HG03575 (cell line): ENCODE measurements around the gene NRDE2.
"Not testable (repeated sequence)": the region's sequence is repeated elsewhere in the genome, so short reads cannot be mapped to it uniquely, and the experiment has no call there.

Experiments used
- ATAC-seq: cut with Tn5 transposase; IDR thresholded peaks from one replicate; pipeline ENCODE4 v1.9.1; 2021; ENCODE audit not compliant: unreplicated experiment, insufficient number of reproducible peaks, low FRiP score; ENCODE audit errors: extremely low read depth

The NRDE2 gene

DNA sequence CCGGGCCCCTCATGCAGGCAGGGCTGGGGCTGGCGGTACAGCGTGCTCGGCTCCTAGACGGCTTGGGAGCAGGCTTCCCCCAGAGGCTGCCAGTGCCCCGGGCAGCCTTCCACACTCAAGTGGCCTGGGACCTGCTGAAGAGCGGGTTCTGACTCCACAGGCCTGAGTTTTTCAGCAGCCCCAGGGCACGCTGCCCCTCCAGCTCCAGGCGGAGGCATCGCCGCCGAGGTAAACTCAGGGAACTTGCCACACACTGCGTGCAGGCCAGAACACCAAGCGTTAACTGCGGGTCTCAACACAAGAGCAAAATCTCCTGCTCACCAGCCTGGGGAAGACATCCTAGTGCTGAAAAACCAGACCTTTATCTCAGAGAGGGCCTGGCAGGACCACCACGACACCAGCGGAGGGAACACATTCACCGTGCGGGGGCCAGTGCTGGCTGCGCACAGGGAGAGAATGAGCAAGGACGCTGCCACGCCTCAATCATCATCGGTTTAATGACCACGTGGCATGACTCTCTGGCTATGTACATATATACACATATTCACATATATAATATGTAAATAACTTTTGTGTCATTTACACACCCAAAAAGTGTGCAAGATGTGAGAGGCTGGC, 54.1 kb downstream of the NRDE2 start:
- no peak for ATAC-seq

DNA sequence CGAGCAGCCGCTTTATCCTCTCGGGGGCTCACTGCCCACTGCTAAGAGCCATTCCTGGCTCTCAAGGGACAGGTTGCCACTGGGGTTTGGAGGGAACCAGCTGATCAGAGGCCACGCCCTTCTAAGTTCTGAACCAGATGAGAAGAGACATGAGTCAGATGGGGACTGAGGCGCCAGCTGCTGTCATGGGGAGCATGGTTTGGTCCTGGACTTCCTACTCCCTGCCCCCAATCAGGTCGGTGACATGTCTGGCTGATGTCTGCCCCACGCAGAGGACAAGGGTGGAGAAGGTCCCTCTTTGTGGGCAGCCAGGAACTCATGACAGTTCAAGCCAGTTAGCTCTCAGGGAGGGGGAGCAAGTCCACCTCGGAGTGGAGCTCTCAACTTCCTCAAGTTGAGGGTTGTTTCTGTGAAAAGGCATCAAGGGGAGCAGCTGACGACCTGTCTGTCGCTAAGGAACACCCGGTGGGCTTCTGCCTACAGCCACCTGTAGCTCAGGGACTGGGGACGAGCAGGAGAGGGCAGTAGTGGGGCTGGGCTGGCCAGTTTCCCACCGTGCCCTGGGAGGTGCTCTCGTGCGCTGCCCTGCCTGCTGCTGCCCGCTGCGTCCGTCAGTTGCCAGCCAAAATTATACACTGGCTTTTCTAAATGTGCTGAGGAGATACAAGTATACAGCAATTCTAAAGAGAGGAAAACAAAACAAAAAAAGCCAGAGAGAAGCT, 54.9 kb downstream of the NRDE2 start:
- ATAC-seq, result no peak

DNA sequence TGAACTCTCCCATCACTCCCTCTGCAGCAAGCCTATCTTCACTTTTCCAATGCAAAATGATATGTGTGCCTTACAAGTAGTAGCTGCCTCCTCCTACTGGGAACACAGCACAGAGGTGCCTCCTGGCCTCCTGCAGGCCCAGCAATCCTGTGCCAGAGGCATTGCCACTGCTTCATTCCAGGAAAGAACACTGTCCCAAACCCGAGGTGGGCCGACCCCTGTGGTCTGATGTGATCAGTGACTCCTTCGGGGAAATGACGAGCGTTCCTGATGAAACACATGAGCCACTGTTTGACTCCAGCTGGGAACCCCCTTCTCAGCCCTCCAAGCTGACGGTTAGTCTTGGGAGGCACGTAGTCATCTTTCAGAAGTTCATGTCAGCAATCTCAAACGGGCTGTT, 55.9 kb downstream of the NRDE2 start:
- ATAC-seq, result no peak

DNA sequence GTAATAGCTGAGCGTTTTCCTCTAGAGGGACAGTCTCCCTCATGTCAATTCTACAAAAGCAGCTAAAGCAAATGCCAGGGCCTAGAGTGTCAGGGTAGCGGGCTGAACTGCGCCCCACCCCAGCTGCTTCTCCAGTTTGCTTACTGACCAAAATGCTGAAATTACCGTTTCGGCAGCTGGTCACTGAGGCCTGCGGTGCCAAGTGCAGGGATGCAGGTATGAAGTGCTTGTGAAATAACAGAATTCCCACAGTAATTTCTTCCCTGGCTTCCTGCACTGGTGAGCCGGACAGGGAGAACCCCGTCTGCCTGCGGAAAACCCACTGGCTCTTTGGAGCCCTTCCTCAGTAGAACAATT, 56.3 kb downstream of the NRDE2 start:
- ATAC-seq, result no peak

DNA sequence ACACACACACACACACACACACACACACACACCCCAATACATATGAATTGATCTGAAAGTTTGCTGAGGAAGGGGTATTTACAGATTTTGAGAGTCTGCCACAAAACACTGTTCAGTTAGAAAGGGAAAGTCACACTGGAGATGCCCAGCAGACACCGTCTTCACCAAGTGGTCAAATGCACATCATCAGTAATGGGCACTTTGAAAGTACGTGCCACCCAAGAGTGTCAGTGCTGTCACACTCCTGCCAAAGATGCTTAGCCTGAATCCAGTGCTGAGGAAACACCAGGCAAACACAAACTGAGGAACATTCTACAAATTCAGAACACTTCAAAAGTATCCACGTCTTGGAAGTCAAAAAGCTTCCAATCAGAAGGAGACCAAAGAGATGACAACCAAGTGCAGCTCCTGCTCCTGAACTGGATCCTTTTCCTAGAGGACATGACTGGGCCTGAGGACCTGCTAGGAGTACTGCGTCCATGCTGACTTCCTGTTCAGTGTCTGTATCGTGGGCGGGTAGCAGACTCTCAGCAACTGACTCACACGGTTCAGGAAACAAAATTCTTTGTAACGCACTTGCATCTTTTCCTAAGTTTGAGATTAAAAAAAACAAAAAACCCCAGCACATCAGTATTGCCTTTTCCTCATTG, 56.8 kb downstream of the NRDE2 start:
- ATAC-seq, result no peak

DNA sequence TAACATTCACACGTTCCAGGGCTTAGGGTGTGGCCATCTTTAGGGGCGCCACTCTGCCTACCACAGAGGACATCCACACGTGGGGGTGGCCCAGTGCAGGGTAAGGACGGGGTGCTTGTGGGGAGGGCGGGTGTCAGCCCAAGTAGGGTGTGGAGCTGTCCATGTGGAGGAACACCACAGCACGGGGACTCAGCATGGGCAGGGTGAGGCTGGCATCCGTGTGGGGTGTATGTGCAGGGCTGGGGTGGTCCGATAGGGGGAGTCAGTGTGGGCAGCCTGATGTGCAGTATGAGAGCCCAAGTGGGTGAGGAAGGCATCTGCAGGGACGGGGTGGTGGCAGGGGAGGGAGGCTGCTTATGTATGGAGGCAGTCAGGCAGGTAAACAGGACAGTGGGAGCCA, 57.7 kb downstream of the NRDE2 start:
- no peak for ATAC-seq

DNA sequence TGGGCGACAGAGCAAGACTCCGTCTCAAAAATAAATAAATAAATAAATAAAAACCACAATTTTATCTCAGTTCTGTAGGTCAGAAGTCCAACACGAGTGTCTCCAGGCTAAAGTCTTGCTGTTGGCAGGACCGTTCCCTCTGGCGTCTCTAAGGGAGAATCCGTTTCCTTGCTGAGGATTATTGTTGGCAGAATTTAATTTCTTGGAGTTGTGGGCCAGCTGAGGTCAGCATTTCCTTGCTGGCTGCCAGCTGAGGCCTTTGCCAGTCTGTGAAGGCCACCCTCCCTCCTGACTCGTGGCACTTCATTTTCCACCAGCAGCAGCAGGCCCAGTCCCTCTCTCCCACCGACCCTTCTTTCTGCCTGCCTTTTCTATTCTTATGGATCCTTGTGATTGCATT, 58.2 kb downstream of the NRDE2 start:
- no peak for ATAC-seq

DNA sequence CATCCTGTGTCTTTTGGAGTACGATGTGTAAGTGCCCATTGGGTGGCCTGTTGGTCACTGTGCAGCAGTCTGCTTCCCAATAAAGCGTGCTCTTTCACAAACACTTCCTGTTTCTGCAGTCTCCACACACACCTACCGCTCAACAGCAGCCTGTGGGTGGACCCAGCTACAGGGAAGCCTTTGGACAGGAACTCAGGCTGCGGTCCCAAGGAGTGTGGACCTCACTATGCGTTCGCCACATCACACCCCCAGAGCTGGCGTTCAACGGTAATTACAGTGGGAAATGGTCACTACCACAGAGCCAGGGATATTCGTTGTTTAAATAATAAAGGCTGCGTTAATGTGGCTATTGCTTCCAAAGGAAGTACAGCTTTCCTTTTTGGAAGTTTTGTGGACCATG, 59.2 kb downstream of the NRDE2 start:
- ATAC-seq, result no peak

DNA sequence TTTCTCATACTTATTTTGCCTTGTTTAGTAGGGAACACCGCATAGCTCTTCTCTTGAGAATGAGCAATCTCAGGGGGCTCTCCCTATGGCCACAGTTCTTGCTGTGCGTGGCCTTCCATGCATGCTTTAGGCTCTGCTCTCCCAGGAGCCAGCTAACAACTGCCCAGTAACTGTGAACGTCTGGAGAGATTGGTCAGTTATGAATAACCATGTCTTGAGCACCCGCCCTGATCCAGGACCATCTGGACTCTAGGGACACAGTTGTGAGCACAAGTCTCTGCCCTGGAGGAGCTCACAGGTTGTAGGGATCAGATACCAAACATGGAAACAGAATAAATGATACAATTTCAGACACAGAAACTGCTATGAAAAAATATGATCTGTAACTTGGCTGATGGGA, 63.3 kb downstream of the NRDE2 start:
- ATAC-seq, result no peak

DNA sequence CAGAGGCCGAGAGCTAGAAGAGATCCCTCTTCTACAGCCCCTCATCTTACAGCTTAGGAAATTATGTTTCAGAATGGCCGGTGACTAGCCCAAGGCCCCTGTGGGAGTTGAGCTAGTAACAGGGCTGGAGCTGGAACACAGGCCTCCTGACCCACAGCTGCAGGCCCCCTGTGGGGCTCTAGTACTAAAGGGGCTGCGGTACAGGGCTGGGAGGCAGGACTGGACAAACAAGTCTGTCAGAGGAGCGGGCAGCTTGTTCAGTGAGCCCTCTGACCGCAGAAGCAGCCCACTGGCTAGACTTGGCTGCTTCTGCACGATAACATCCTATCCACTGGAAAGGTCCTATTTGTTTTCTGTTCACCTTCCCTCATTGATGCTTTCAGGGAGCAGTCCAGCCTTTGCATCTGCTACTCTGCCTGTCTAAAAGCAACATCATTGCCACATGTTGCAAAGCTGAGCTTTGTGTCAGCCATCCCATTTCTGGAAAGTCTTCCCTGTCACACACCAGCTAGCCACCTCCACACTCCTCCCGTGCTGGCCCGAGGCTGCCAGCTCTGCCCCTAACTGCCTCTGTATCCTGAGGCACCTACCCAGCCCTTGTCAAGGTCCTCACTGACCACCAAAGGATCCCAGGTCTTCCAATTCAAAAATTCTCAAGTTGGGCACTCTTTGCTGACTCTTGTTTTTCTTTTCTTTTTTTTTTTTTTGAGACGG, 65.1 kb downstream of the NRDE2 start:
- no peak for ATAC-seq

DNA sequence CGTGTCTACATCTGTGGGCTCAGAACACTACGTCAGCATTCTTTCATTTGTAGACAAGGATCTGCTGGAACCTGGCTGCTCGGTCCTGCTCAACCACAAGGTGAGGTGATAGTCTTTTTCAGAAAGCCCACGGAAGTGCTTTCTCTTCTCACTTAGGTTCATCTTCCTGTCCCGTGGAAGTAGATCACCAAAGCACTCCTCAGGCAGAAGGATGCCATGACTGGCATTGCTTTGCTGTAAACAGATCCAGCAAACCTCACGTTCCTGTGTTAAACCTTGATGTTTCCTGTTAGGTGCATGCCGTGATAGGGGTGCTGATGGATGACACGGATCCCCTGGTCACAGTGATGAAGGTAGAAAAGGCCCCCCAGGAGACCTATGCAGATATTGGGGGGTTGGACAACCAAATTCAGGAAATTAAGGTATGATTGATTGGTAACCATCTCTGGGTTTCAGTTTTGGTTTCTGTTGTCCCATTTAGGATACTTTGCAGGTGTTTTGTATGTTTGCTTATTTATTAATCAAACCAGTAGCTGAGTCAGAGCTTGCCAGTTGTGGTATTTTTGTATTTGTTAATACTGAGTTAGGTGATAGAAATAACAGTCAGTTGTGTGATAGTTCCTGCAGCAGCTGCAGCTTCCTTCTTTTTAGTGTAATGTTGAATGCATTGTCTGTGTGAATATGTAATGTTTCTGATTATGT, 67.8 kb downstream of the NRDE2 start:
- ATAC-seq, result no peak

DNA sequence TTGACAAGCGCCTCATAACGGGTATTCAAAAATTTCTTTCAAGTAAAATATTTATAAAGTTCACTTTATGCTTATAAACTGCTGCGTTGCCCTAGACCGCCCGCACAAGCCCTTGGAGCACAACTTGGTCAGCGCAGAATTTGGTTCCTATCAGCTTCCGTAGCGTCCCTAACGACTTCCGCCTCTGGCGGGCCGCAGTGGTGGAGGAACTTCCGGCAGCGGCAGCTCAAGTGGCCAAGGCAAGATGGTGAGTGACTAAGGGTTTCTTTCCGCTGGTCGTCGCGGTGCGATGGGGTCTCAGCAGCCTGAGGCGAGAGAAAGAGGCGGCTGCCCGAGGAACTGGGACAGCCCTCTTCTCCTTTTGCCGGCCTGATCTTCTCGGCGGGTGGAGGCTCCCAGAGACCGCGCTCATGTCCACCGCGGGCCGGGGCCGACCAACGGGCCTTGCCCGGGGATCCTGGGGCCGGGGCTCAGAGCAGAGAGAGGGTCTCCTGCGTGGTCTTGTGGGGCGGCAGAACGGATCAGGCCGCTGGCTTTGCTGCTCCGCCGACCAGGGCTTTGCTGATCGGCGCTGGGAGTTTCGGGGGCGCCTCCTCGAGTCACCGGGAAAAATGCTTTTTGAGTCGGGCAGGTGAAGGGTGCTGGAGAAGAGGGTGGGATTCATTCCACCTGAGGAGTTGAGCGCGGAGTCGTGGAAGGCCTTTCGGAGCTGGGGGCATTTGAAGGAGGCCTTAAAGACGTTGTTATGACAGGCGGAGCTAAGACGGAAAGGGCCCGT, 75.2 kb downstream of the NRDE2 start, which contains the start of gene PSMC1:
TSS of gene PSMC1 (plus strand) at position 200 of the 778 bp plus-strand sequence. CDS start at position 245, 45 bp downstream.
- ATAC-seq, result peak; percentile 80

DNA sequence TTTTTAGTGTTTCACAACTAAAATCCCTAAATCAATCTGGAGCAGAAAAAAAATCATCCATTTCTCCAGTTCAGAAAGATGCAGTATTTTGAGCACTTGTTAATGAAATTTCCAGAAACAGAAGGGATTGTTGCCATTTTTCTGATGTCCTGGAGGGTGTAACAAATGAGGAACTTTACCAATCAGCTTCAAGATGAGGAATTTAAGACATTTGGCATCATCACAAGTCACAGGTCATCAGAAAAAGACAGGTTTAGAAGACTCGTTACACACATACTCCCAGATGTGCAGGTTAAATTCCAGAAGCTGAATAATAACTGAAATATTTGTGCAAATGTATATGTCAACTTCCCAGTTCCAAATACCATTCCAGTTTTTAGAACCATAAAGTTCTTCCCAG, 75.9 kb downstream of the NRDE2 start:
- no peak for ATAC-seq

DNA sequence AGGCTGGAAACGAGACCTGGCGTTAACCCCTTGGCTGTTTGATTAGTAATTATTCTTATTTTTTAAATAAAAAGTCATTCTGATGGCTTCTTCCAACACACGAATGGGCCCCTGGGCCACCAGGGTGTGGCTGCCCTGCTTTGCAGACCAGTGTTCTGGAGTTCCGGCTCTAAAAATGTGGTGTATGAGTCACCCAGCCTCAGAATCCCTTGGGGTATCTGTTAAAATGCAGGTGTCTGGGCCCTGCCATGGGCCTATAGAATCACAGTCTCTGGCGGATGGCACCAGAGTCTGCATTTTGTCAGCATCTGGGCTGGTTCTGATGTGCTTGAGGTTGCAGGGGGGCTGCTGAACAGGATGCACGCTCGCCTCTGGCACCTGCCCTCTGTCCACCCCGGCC, 77.9 kb downstream of the NRDE2 start:
- ATAC-seq, result no peak

DNA sequence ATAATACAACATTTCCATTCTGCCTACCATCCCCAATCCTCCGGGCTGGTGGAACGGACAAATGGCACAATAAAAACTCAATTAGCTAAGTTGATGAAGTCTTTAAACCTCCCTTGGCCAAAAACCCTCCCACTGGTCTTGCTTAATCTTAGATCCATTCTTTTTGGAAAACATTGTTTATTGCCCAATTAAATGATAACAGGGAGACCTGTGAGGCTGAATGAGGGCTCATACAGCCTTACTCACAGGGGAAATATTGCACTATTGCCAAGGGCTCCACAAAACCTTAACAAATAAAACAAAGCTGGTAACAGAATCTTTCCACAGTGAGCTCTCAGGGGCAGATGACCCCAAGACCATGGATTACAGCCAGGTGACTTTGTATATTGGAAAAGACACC, 83.1 kb downstream of the NRDE2 start:
- no peak for ATAC-seq

DNA sequence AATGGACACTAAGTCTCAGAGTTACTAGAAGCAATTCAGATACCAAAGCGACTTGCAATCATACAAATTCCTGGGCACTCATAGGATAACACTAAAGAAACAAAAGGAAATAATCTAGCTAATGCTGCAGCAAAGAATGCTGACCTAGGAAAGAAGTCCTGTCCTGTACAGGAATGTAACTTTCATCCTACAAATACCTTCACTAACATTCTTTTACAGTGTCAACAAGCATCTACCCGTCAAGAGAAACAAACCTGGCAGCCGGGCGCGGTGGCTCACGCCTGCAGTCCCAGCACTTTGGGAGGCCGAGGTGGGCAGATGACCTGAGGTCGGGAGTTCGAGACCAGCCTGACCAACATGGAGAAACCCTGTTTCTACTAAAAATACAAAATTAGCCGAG, 84.3 kb downstream of the NRDE2 start:
- not testable (repeated sequence) for ATAC-seq

DNA sequence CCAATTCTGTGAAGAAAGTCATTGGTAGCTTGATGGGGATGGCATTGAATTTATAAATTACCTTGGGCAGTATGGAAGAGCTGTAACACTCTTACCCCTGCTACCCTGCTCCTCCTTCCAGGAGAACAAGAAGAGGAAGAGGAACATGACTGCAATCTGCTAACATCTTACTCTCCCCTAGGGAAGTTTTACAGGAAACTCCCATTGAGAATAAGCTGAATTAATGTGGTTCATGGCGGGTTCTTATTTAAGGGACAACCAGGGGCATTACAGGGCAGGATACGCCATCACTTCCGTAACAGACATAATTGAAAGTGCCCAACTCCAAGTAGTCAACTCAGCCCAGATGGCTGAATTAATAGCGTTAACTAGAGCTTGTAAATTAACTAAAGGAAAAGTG, 84.8 kb downstream of the NRDE2 start:
- no peak for ATAC-seq

DNA sequence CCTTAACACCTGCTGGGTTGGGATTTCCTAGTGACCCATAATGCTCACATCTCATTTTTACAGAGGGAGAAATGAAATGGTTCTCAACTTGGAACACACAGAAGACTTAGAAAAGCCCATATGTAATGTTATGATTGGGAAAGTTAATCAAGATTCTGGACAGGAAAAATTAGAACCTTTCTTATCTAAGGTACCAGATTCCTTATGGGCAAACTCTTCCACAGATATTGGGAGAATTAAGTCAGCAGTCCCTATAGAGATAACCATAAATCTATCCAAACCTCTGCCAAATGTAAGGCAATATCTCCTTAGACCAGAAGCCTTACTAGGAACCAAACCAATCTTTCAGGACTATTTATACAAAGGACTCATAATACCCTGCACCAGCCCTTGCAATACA, 89.3 kb downstream of the NRDE2 start:
- ATAC-seq, result no peak

DNA sequence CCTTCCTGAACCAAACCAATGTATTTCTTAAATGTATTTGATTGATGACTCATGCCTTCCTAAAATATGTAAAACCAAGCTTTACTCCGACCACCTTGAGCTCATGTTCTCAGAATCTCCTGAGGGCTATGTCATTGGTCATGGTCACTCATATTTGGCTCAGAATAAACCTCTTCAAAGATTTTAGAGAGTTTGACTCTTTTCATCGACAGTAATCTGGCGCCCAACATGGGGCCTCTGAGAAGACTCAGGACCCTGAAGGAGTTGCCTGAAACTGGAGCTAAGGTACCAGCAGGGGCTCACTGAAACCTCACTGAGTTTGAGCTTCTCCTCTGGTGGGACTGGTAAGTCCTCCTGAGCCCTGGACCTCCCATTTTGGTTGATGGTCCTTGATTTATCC, 92.6 kb downstream of the NRDE2 start:
- no peak for ATAC-seq
